MM.1S (cell line): ENCODE results near the gene HOXC13.

Source experiments
- DNase-seq: peaks from one replicate; pipeline ENCODE4 v3.0.0-alpha.2; 2015
- H2AFZ ChIP-seq: fragments of 300-600 bp; sonication (generic); 2 replicates; pipeline ENCODE4 v1.6.0; 2016; ENCODE audit warnings: antibody characterized with exemption, low read length
- H3F3A ChIP-seq: fragments of 300-600 bp; sonication (generic); 2 replicates; pipeline ENCODE4 v1.6.1; 2016; ENCODE audit warnings: mild to moderate bottlenecking, antibody characterized with exemption, low read length, moderate library complexity, mixed read lengths; ENCODE audit not compliant: insufficient read depth
- H3K27ac ChIP-seq: fragments of 300-600 bp; sonication (generic); 2 replicates; pipeline ENCODE4 v1.5.1; 2016; ENCODE audit warnings: mild to moderate bottlenecking, low read length
- H3K27me3 ChIP-seq: fragments of 300-600 bp; sonication (generic); replicated peaks from 2 replicates; pipeline ENCODE4 v1.6.0; 2016; ENCODE audit warnings: low read length; ENCODE audit not compliant: insufficient read depth
- H3K36me3 ChIP-seq: fragments of 300-600 bp; sonication (generic); replicated peaks from 2 replicates; pipeline ENCODE4 v1.6.1; 2016; ENCODE audit warnings: mild to moderate bottlenecking, low read length, mixed read lengths; ENCODE audit not compliant: insufficient read depth
- H3K4me1 ChIP-seq: fragments of 300-600 bp; sonication (generic); 2 replicates; pipeline ENCODE4 v1.6.1; 2016; ENCODE audit warnings: low read length, mixed read lengths
- H3K4me2 ChIP-seq: fragments of 300-600 bp; sonication (generic); 2 replicates; pipeline ENCODE4 v1.6.0; 2016; ENCODE audit warnings: low read depth, low read length
- H3K4me3 ChIP-seq: fragments of 300-600 bp; sonication (generic); 2 replicates; pipeline ENCODE4 v1.5.1; 2016; ENCODE audit warnings: low read length, mixed read lengths
- H3K79me2 ChIP-seq: fragments of 300-600 bp; sonication (generic); 2 replicates; pipeline ENCODE4 v1.6.1; 2016; ENCODE audit warnings: mixed run types, low read length, mixed read lengths
- H3K9ac ChIP-seq: fragments of 300-600 bp; sonication (generic); 2 replicates; pipeline ENCODE4 v1.6.1; 2016; ENCODE audit warnings: low read length, mixed read lengths
- H3K9me2 ChIP-seq: fragments of 300-600 bp; sonication (generic); replicated peaks from 2 replicates; pipeline ENCODE4 v1.6.1; 2016; ENCODE audit warnings: mild to moderate bottlenecking, low read length, mixed read lengths; ENCODE audit not compliant: insufficient read depth
- H3K9me3 ChIP-seq: fragments of 300-600 bp; sonication (generic); replicated peaks from 2 replicates; pipeline ENCODE4 v1.6.1; 2016; ENCODE audit warnings: mild to moderate bottlenecking, low read length, mixed read lengths; ENCODE audit not compliant: insufficient read depth
- H4K20me1 ChIP-seq: fragments of 300-600 bp; sonication (generic); 2 replicates; pipeline ENCODE4 v1.6.1; 2016; ENCODE audit warnings: mild to moderate bottlenecking, low read length, moderate library complexity, mixed read lengths; ENCODE audit not compliant: insufficient read depth
- CTCF ChIP-seq: fragments of 300-600 bp; sonication (generic); IDR thresholded peaks from 2 replicates; pipeline ENCODE4 v1.5.1; 2016; ENCODE audit warnings: antibody characterized with exemption, low read length, mixed read lengths
- EZH2 ChIP-seq: fragments of 300-600 bp; sonication (generic); optimal IDR thresholded peaks from 2 replicates; pipeline ENCODE3; 2017; ENCODE audit warnings: low read depth, mild to moderate bottlenecking, antibody characterized with exemption, low read length, mixed read lengths
- EZH2phosphoT487 ChIP-seq: fragments of 300-600 bp; sonication (generic); IDR thresholded peaks from 2 replicates; pipeline ENCODE4 v1.6.1; 2018; ENCODE audit warnings: antibody characterized with exemption, low read length

The HOXC13 gene

GRCh38 chr12:53975064-53975471 lies 36.4 kb downstream of the HOXC13 start:
- Histone ChIP-seq H3K27ac (no peak overlapping the region), H3K9me3 (no peaks in the 10 kb centered on the region), H3K27me3 (peaks cover 96% of the 10 kb centered on the region), H3K4me3 (peak overlapping the region; percentile 27; the same call in 1 of the 2 replicates), H3K9ac (no peak overlapping the region), H3K79me2 (no peaks in the 10 kb centered on the region), H3K9me2 (no peaks in the 10 kb centered on the region), H4K20me1 (no peaks in the 10 kb centered on the region; the same call in 1 of the 2 replicates), H3K4me1 (peaks cover 5% of the 10 kb centered on the region; the same call in 1 of the 2 replicates), H3K36me3 (no peaks in the 10 kb centered on the region), H3K4me2 (peak overlapping the region; percentile 83), H3F3A (peaks cover 4% of the 10 kb centered on the region; the same call in 1 of the 2 replicates), H2AFZ (no peak overlapping the region)
- DNase-seq = peak; percentile 68
- no peak for TF ChIP-seq EZH2phosphoT487
- TF ChIP-seq CTCF = no peak
- no peak for TF ChIP-seq EZH2

- Histone ChIP-seq H3K4me1 (peaks cover 5% of the 10 kb centered on the region; the same call in 1 of the 2 replicates), H2AFZ (no peak overlapping the region), H3K27ac (no peak overlapping the region), H3K9me3 (no peaks in the 10 kb centered on the region), H3K79me2 (no peaks in the 10 kb centered on the region), H4K20me1 (no peaks in the 10 kb centered on the region; the same call in 1 of the 2 replicates), H3K27me3 (peaks cover 96% of the 10 kb centered on the region), H3K9ac (no peak overlapping the region), H3K36me3 (no peaks in the 10 kb centered on the region), H3K9me2 (no peaks in the 10 kb centered on the region), H3K4me3 (peak overlapping the region; percentile 46; the same call in 1 of the 2 replicates), H3F3A (peaks cover 4% of the 10 kb centered on the region; the same call in 1 of the 2 replicates), H3K4me2 (peak overlapping the region; percentile 83; the same call in 1 of the 2 replicates)
- DNase-seq = no peak
- TF ChIP-seq EZH2phosphoT487 (no peak), EZH2 (no peak)
These were observed 37.0 kb downstream of the HOXC13 start for GRCh38 chr12:53975479-53976152.

- H3F3A ChIP-seq = peaks cover 4% of the 10 kb centered on the region; the same call in 1 of the 2 replicates
- H3K9ac ChIP-seq = no peak overlapping the region
- no peak overlapping the region for H3K4me3 ChIP-seq
- H2AFZ ChIP-seq = no peak overlapping the region
- H3K27me3 ChIP-seq = peaks cover 96% of the 10 kb centered on the region
- TF ChIP-seq EZH2phosphoT487 (no peak), EZH2 (no peak), CTCF (no peak)
- H3K9me3 ChIP-seq = no peaks in the 10 kb centered on the region
- H3K79me2 ChIP-seq = no peaks in the 10 kb centered on the region
- no peaks in the 10 kb centered on the region for H3K36me3 ChIP-seq
- no peak overlapping the region for H3K27ac ChIP-seq
- peaks cover 5% of the 10 kb centered on the region; the same call in 1 of the 2 replicates for H3K4me1 ChIP-seq
- H4K20me1 ChIP-seq = no peaks in the 10 kb centered on the region; the same call in 1 of the 2 replicates
- DNase-seq = no peak
- no peak overlapping the region for H3K4me2 ChIP-seq
- no peaks in the 10 kb centered on the region for H3K9me2 ChIP-seq
These were observed 37.7 kb downstream of the HOXC13 start for GRCh38 chr12:53976172-53976822.
